Measurements from ENCODE around the gene CXCR2. TPM values are rescaled to one million over a fixed set of nuclear protein-coding genes. Genes with fewer than 3 reads are reported as not detected.

Gene CXCR2
- total and polyA plus RNA-seq, 10 of the 15 experiments (the other 5 are each of a cell fraction or from before 2014, with no cell fraction given) = 0.04 to 0.62 (median 0.16) TPM

GRCh38 chr2:218130822-218131221 lies 5.0 kb downstream of the CXCR2 start:
- in situ Hi-C loops (cut with MboI) (no loop called here), intact Hi-C loops (cut with micrococcal nuclease; ENCODE audit: unreplicated experiment) (no loop called here)
- no peak for FAIRE-seq
- H3K4me3 ChIP-seq = no peak overlapping the region
- no peak overlapping the region for H3K27ac ChIP-seq (ENCODE audit: control insufficient read depth, insufficient read depth)
- DNase-seq (ENCODE audit: low read depth, low spot score) = no peak
- ChIA-PET POLR2A (interaction anchor here (0.7 kb wide), 1 partner anchor 643 kb away, joined by 3 read pairs; no protein-coding TSS in a partner anchor), CTCF (no interaction called here), SMC1A (ENCODE audit: uncharacterized antibody, unreplicated experiment) (no interaction called here), RAD21 (ENCODE audit: unreplicated experiment) (no interaction called here)
- no peak for ATAC-seq
- H3K9me3 ChIP-seq (replicated peaks; ENCODE audit: control insufficient read depth, insufficient read depth, low read length) = no peaks in the 10 kb centered on the region
- no peak overlapping the region for H3K9ac ChIP-seq (ENCODE audit: control insufficient read depth, insufficient read depth, low read length)
- H3K27me3 ChIP-seq (replicated peaks in 1 of 2; ENCODE audit: control insufficient read depth in 2 of 2, insufficient read depth in 2 of 2, low read length in 1 of 2) = peaks cover 0 to 2% of the 10 kb centered on the region in 2 experiments; a peak in 3 of 4 replicates
- H3K79me2 ChIP-seq (ENCODE audit: control insufficient read depth, insufficient read depth, low read length) = no peaks in the 10 kb centered on the region
- BruUV-seq (replicated peaks) = no TSS peak
- H3K4me2 ChIP-seq (ENCODE audit: control insufficient read depth, insufficient read depth) = no peak overlapping the region
- no peak overlapping the region for H2AFZ ChIP-seq (ENCODE audit: control insufficient read depth, low read depth, low read length)
- H3K4me1 ChIP-seq (ENCODE audit: control insufficient read depth, insufficient read depth, low read length) = no peaks in the 10 kb centered on the region
- no peaks in the 10 kb centered on the region for H3K36me3 ChIP-seq (ENCODE audit: control insufficient read depth in 2 of 2, insufficient read depth in 2 of 2, low read length in 1 of 2)
- H4K20me1 ChIP-seq (ENCODE audit: control insufficient read depth, insufficient read depth) = no peaks in the 10 kb centered on the region
- no peak for TF ChIP-seq CBX5 (IDR thresholded peaks at IDR 0.05; ENCODE audit: low read depth)
- no peak for TF ChIP-seq KDM1A (IDR thresholded peaks at IDR 0.05; ENCODE audit: borderline replicate concordance)
- TF ChIP-seq SIN3A (IDR thresholded peaks at IDR 0.05; ENCODE audit: low read depth, low read length) = no peak
- TF ChIP-seq BCLAF1 (IDR thresholded peaks at IDR 0.05) = no peak
- no peak for TF ChIP-seq TARDBP (IDR thresholded peaks at IDR 0.05; ENCODE audit: borderline replicate concordance)
- TF ChIP-seq MAX (IDR thresholded peaks at IDR 0.05; ENCODE audit: low read depth, low read length) = no peak
- no peak for TF ChIP-seq ELK1 (IDR thresholded peaks at IDR 0.05; ENCODE audit: low read depth, low read length)
- TF ChIP-seq SMAD1 (IDR thresholded peaks at IDR 0.05; ENCODE audit: low read depth, partially characterized antibody) = no peak
- TF ChIP-seq JUNB (IDR thresholded peaks at IDR 0.05) = no peak
- no peak for TF ChIP-seq SKIL (IDR thresholded peaks at IDR 0.05; ENCODE audit: low read depth, poor library complexity, severe bottlenecking)
- no peak for TF ChIP-seq ZBTB33 (IDR thresholded peaks at IDR 0.05)
- no peak for TF ChIP-seq IRF3 (IDR thresholded peaks at IDR 0.05)
- TF ChIP-seq MYC (IDR thresholded peaks at IDR 0.05; ENCODE audit: insufficient read depth, insufficient read length, insufficient replicate concordance, low read length, severe bottlenecking) = no peak
- TF ChIP-seq SUPT20H (IDR thresholded peaks at IDR 0.05; ENCODE audit: borderline replicate concordance, control insufficient read depth, low read depth, low read length) = no peak
